Activated T-helper 1 cell treated with Interleukin-2 at 50 U/mL for 16 hours (primary cell): Measurements from ENCODE around the gene PRKCQ.
"Not testable (repeated sequence)": the region's sequence is repeated elsewhere in the genome, so short reads cannot be mapped to it uniquely, and the experiment has no call there.

Experiments used
- DNase-seq: peaks from one replicate; pipeline ENCODE4 v3.0.0-alpha.2; 2020; ENCODE audit warnings: low read depth

The PRKCQ gene

DNA sequence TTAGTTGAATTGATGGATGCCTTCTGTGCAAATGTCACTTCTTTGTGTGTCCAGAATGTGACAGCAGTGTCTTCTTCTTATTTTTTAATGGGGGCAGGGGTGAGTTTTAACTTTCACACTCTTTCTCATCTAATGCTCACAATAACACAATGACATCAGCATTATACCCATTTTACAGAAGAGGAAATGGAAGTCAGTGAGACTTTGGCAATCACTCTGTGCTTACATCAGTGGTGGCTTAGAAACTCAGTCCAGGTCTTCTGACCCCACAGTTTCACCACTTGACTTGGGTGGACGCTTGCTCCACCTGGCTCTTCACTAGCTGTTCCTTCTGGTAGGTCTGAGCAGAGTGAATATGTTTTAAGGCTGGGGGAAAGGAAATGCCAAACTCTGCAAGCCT is 124.0 kb downstream of the PRKCQ start:
- DNase-seq = no peak

DNA sequence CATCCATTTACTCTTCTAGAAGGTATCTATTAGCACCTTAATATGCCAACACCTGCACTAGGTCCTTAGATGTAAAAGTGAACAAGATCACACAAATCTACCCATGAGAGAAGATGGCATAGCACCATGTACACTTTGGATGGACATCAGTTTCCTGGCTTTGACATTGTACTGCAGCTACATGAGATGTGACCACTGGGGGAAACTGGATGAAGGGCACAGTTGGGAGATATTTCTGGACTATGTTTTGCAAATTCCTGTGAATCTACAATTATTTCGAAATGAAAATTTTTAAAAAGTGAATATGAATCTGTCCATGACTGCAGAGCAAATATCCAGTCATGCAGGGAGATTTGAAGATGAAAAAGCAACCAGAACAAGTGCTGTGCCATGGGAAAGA is 124.5 kb downstream of the PRKCQ start:
- no peak for DNase-seq

DNA sequence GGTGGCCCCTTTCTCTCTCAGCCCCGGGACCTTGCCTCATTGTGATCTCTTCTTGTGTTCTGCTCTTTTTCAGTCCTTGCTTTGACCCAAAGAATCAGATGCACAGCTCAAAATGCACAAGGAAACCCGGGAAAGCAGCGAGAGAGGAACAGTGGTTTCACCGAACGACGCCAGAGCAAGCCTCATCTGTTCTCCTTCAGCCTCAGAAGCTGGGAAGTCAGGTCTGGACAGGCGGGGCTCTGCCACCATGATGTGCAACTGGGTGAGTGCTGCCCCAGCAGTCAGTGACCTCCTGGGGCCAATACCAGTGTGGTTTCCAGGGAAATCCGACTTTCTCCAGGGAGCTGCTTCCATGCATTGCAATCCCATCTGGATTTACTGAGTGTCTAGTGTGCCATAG is 133.4 kb downstream of the PRKCQ start:
- DNase-seq = no peak

DNA sequence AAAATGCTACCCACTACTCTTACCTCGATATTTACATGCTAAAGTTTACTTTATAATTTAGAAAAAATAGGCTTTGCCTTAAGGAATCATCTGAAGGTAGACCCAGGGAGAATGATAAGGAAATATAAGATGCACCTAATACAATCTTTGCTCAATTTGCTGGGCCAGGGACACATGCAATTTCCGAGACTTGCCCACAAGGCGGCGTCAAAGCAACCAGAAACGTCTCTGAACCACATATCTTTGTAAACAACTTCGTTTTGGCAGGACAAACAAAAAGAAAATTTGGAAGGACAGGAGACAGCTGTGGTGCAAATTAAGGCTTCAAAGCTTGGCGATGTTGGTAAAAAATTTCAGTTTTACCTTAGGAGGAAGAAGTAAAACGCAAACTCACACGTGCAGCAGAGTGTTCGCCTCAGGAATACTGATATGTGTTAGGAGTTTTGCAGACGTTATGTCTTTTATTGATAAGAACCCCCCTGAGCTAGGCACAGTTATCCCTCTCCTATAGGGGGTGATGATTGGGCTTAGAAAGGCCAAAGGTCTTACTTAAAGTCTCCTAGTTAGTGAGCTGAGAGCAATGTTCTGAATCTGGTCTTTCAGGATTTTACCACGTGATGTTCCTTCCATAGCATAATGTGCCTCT is 134.3 kb downstream of the PRKCQ start:
- peak; percentile 39 for DNase-seq

DNA sequence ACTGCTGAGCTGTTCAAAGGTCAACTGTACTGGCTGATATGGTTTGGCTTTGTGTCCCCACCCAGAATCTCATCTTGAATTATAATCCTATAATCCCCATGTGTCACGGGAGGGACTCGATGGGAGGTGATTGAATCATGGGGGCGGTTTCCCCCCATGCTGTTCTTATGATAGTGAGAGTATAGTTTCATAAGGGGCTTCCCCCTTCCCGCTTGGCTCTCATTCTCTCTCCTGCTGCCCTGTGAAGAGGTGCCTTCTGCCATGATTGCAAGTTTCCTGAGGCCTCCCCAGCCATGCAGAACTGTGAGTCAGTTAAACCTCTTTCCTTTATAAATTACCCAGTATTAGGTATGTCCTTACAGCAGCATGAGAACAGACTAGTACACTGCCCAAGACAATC is 140.2 kb downstream of the PRKCQ start:
- not testable (repeated sequence) for DNase-seq

DNA sequence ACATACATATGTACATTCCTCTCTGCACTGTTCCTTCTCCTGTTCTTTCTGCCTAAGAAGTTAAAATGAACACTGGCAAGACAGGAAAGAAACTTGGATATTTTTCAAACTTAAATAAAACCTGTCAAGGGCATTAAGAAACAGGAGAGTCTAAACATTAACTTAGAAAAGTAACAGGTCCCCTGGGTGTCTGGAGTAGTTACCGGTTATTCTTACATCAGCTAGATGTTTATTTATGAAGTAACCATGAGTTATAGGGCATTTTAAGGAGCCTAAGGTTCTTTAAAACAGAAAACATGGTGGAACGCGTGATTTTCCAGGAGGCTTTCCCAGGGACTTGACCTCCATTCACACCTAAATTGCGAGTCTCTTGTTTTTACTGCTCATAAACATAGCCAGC is 148.2 kb downstream of the PRKCQ start:
- no peak for DNase-seq

DNA sequence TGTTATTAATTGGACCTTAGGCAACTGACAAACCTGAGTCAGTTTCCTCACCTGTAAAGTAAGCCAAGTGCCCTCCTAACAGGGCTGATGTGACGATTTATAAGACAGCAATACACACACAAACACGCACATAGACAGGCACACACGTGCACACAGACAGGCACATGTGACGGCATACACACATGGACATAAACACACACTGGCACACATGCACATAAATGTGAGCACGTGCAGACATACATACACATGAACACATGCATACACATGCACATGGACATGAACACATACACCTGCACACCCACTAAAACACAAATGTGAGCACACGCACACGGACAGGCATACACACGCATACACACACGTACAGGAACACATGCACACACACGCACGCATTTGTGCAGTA is 148.9 kb downstream of the PRKCQ start:
- no peak for DNase-seq

DNA sequence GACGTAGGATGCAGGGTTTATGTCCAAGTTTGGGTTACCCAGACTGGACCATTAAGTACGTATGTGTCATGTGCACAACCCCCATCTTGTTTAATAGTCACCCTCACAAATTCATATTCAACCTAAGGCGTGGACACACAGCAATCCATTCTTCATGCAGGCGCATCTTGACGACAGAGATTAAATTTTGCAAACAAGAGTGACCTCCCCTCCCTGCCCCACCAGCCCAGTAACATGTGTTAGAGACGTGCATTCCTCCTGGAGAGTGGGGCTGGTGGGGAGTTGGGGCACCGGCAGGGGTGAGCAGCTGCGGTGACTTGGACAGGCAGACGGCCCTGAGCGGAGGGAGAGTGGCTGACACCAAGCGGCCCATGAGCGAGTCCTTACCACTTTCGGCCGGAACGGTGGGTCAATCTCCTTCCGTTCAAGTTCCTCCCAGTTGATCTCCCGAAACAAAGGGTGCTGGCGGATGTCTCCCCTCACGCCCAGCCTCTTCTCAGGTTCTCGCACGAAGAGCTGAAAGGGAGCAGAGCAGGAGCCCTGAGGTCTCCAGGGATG is 149.6 kb downstream of the PRKCQ start:
- DNase-seq = no peak

DNA sequence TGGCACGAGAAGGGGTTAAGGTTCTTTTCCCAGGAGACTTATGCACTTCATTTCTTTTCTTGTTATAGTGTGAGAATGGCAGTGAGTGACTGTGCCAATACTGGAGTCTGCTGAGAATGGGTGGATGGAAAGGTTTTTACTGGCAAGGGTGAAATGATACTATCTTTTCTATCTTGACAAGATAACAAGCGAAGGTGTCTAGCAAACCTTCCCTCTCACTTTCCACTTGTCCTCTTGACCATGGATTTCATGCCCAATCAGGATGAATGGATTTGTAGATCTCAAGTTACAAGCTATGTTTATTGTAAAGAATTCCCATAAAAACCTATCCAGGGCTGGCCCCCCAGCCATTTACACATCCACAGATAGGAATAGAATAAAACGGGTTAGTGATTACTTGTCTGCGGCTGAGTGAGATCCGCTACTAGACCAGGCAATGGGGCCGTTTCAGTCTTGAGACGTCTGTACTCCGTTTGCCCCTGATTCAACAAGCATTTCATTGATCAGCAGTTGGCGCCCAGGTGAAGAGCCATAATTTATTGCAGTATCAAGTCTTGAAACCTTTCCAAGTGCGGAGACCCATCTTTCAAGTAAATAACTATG is 152.6 kb downstream of the PRKCQ start:
- no peak for DNase-seq

DNA sequence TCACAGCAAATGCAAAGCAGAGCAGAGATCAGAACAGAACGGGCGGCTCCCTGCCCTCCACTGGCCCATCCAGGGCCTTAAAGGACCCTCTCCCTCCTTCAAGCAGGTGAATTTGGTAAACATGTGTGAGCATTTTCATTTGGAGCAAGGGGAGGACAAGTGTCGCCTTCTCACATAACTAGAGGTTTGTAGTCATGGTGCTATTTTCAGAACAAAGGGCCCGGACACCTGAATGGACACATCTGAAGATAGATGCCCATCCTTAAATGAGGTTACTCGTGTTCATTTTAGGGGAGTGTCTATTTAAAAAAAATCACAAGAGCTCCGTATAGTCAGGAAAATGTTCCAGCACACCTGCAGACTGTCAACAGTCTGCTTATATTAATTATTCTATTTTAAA is 153.8 kb downstream of the PRKCQ start:
- DNase-seq = no peak

DNA sequence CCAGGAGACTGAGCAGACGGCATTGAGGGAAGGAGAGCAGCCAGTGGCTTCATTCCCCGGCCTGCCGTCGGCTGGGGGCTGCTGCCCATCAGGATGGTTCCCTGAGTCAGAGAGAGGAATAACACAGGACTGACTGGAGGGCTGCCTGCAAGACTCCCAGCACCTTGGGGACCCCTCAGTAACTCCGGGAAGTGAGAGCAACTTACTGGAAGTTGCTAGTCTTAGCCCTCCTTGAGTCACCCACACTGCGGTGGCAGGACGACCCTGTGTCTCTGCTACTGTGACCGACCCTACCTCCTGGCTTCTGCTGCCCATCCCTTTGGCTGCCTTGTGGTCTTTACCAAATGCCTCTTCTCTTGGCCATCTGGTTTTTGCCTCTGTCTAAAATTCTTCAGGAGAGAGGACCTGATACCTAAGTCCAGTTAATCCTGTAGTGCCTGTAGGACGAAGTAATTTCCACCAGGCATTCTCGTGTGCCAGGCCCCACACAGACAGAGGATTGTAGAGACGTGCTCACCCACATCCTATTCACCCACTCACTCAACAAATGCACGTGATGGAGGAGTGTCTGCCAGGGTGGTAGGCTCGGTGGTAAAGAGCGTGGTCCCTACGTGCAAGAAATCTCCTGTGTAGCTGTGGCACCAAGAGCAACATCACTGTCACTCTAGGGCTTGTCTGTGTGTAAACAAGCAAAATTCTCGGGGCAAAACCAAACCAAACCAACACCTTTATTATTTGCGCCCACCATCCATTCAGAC is 156.5 kb downstream of the PRKCQ start:
- no peak for DNase-seq

DNA sequence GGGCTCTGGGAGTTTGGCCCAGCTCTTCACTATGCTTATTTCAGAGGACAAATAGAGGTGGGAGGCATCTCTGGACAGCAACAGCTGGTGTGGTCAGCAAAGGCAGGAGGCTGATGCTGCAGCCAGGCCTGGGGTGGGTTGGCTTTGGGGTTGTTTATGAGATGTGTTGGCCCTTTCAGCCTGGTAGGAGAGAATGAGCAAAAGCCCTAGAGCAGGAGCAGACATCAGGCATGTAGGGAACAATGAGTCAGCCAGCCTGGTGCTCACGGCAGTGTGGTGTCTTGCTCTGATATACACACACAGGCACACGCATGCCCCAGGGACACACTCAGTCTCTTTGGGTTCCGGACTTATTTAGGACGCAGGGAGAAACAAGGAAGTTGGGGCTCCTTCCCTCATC is 157.1 kb downstream of the PRKCQ start:
- DNase-seq = no peak

DNA sequence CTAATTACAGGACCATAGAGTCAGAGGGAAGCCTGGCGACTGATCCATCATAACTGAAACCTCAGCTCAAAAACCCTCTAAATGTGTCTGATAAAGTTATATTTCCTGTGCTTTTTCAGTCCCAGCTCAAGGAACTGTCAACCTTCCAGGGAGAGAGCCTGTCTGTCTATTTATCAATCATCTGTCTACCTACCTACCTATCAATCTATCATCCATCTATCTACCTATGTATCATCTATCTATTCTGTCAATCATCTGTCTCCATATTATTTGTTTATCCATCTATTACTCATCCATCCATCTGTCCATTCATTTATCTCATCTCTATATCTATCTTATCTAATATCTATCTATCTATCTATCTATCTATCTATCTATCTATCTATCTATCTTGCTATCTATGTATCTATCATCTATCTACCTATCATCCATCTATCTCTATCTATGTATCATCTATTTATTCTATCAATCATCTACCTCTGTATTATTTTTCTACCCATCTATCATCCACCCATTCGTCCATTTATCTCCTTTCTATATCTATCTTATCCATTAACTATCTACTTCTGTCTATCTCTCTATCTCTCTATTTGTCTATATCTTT is 161.4 kb downstream of the PRKCQ start:
- no peak for DNase-seq

DNA sequence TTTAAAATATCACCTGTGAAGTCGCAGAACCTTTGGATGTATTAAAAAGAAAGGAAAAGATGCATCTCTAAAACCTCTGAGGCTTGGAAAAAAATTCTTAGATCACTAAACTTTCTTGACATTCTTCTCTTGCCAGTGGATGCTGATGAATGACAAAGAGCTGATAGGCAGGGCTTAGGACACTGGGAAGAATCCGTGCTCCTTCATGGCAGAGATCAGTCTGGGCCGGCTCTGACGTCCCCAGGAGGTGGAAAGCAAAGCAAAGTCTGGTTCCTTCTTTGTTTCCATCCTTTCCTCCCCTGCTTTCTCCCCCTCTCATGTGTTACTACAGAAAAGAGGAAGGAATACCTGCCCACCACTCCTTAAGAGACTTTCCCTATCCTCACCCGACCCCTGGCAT is 161.9 kb downstream of the PRKCQ start:
- DNase-seq = no peak

DNA sequence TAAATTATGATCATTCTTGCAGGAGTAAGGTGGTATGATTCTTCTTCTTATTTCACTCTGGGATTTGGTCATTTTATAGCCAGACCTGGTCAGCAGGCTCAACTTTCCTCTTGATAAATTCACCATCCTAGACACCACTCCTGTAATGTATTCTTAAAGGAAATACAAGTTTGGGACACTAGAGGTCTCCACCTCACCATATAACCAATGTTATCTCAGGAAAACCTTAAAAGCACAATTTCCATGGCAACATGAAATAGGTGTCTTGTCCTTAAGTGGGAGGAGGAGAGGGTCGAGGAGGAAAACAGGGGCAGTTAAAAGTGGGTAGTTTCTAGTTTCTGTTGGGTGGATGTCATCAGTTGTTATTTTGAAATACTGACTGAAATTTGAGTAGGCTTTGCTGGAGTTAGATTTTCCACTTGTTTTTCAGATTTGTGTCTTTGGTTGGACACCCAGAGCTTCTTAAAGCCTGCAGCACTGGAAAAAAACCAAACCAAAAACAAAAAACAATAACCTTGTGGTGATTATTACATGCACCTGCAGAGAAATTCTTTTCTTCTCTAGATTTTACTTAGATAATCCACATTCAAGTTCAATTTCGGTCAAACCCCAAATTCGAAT is 163.1 kb downstream of the PRKCQ start:
- DNase-seq = no peak

DNA sequence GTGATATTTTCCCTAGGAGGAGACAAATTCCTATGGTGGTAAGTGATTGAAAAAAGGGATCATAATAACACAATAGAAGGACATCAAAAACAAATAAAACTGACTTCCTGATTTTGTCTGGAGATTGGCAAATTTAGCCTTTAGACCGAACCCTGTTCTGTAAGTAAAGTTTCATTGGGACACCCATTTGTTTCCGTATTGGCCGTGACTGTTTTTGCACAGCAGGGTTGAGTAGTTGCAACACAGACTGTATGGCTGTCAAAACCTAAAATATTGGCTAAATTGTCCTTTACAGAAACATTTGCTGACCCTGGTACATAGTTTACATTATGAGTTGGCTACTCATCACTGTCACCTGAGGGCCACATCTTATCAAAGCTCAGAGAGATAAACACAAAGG is 168.6 kb downstream of the PRKCQ start:
- DNase-seq = no peak

DNA sequence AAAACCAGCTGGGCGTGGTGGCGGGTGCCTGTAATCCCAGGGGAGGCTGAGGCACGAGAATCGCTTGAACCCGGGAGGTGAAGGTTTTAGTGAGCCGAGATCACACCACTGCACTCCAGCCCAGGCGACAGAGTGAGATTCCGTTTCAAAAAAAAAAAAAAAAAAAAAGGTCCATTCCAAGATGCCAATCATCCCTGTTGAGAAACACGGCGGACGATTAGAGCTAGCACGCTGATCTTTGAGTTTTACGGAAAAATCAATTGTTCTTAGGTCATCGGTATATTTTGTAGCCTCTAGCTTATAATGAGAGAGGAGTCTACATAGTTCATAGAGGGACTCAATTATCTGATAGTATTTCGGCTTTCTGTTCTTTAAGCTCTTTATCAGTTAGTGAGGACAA is 169.2 kb downstream of the PRKCQ start:
- no peak for DNase-seq

DNA sequence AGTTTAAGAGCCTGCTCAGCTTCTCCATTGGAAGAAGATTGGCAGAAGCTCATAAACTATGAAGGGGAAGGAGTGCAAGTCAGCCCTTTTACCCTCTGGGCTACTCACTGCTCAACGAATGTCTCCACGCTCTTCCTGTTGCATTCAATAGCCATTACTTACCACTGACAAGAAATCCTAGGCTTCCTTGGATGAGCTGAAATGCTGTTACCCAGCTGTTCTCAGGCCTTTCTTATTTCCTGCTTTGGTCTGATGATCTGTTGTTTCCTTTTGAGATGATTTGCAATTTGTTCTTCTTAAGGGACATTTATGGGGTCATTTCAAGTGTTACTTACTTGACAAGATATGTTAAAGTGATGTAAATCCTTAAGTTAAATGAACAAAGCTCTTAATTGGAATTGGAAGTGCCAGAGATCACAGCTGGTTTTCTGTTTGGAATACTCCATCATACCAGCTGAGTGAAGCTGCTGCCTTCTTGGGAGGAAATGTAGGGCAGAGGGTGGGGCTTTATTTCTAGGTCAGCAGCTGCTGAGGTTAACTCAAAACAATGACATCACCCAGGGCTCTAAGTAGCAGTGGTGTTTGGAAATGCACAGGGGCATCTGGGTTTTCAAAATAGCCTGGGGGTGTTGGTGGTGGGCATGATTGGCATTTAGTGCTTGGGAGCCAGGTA is 170.0 kb downstream of the PRKCQ start:
- DNase-seq = peak; percentile 11

DNA sequence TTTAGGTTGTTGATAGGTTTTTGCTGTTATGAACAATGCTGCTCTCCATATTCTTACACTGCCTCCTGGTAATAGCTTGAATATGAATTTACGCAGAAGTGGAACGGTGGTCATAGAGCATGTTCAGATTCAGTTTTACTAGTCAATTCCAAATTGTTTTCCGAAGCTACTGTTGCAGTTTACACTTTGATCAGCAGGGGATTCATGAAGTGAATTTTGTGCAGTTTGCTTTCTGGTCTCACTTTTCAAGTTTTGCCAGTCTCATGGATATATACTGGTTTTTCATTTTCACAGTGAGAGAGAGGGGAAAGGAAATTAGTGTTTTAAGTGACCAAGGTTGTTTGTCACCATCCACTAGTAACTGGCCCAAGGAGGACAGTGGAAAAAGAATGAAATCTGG is 171.3 kb downstream of the PRKCQ start:
- no peak for DNase-seq

DNA sequence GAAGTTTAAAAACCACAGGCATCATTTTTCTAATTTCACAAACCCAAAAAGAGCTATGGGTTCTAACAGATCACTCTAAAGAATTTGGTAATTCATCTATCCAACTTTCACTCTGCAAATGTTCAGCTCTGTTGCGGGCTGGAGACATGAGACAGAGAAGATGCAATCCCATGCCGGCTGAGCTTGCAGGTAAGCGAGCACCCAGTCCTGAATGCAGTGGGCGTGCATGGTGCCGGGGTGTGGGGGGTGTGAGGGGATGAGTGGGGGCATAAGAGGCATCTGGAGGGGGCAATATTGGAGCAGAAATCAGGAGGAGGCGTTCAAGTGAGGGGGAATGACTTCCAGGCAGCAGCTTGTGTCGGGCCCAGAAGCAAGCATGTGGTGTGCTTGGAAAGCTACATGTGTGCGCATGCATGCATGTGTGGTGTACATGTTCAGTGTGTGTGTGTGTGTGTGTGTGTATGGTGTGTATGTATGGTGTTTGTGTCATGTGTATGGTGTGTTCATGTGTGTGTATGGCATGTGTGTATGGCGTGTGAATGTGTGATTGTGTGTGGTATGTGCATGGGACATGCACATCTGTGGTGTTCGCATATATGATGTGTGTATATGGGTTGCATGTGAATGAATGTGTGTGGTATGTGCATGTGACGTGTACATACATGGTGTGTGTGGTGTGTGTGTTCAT is 172.9 kb downstream of the PRKCQ start:
- no peak for DNase-seq
